SK-N-SH treated with all-trans-retinoic acid at 6 μM for 48 hours (cell line): ENCODE results near the gene PIH1D1.

Source experiments
- ATAC-seq: fragments of 200-7000 bp; cut with Tn5 transposase; 3 replicates; pipeline ENCODE4 v1.9.1; 2020; ENCODE audit warnings: mild to moderate bottlenecking, moderate library complexity
- ARNTL ChIP-seq: fragments of 450-650 bp; formaldehyde crosslinking; IDR thresholded peaks from 2 replicates; pipeline ENCODE4 v1.5.0; 2020; ENCODE audit warnings: low read depth, mild to moderate bottlenecking, moderate library complexity, borderline replicate concordance
- BACH2 ChIP-seq: fragments of 250-450 bp; sonication (Bioruptor Pico); IDR thresholded peaks from 2 replicates; pipeline ENCODE4 v1.9.0; 2021; ENCODE audit warnings: mild to moderate bottlenecking, borderline replicate concordance
- CREB5 ChIP-seq: fragments of 250-450 bp; sonication (Bioruptor Pico); IDR thresholded peaks from 2 replicates; pipeline ENCODE4 v1.5.1; 2020; ENCODE audit warnings: low read depth, mild to moderate bottlenecking, moderate library complexity
- ESRRG ChIP-seq: fragments of 250-450 bp; sonication (Bioruptor Pico); IDR thresholded peaks from 2 replicates; pipeline ENCODE4 v1.6.1; 2021; ENCODE audit warnings: mild to moderate bottlenecking
- GLIS3 ChIP-seq: fragments of 250-450 bp; sonication (Bioruptor Pico); IDR thresholded peaks from 2 replicates; pipeline ENCODE4 v1.5.0; 2020; ENCODE audit warnings: mild to moderate bottlenecking, moderate library complexity
- ISL1 ChIP-seq: fragments of 250-450 bp; sonication (Bioruptor Pico); IDR thresholded peaks from 2 replicates; pipeline ENCODE4 v2.1.2; 2022; ENCODE audit warnings: mild to moderate bottlenecking, moderate library complexity
- OSR1 ChIP-seq: fragments of 250-450 bp; sonication (Bioruptor Pico); IDR thresholded peaks from 2 replicates; pipeline ENCODE4 v1.8.0; 2022; ENCODE audit warnings: moderate library complexity, mild to moderate bottlenecking, inconsistent platforms
- POU6F1 ChIP-seq: fragments of 250-450 bp; sonication (Bioruptor Pico); IDR thresholded peaks from 2 replicates; pipeline ENCODE4 v1.8.0; 2021; ENCODE audit warnings: low read depth, mild to moderate bottlenecking, moderate library complexity, borderline replicate concordance
- RARB ChIP-seq: fragments of 250-450 bp; sonication (Bioruptor Pico); IDR thresholded peaks from 2 replicates; pipeline ENCODE4 v1.8.0; 2021; ENCODE audit warnings: mild to moderate bottlenecking, moderate library complexity
- TCF4 ChIP-seq: fragments of 250-450 bp; sonication (Bioruptor Pico); IDR thresholded peaks from 2 replicates; pipeline ENCODE4 v1.8.0; 2021; ENCODE audit warnings: mild to moderate bottlenecking, moderate library complexity, borderline replicate concordance
- TOX ChIP-seq: fragments of 250-450 bp; sonication (Bioruptor Pico); IDR thresholded peaks from 2 replicates; pipeline ENCODE4 v1.8.0; 2021; ENCODE audit warnings: mild to moderate bottlenecking, moderate library complexity, borderline replicate concordance
- ZC3H10 ChIP-seq: fragments of 250-450 bp; sonication (Bioruptor Pico); IDR thresholded peaks from 2 replicates; pipeline ENCODE4 v1.5.1; 2021; ENCODE audit warnings: mild to moderate bottlenecking, moderate library complexity
- ZFP3 ChIP-seq: fragments of 250-450 bp; sonication (Bioruptor Pico); IDR thresholded peaks from 2 replicates; pipeline ENCODE4 v1.5.0; 2020; ENCODE audit warnings: mild to moderate bottlenecking, moderate library complexity
- ZFP30 ChIP-seq: fragments of 450-650 bp; formaldehyde crosslinking; IDR thresholded peaks from 2 replicates; pipeline ENCODE4 v1.5.0; 2022; ENCODE audit warnings: mild to moderate bottlenecking, moderate library complexity
- ZNF565 ChIP-seq: fragments of 450-650 bp; formaldehyde crosslinking; conservative IDR thresholded peaks from 2 replicates; pipeline ENCODE4 v1.5.0; 2020; ENCODE audit warnings: low read depth, mild to moderate bottlenecking, moderate library complexity
- ZNF70 ChIP-seq: fragments of 450-650 bp; formaldehyde crosslinking; IDR thresholded peaks from 2 replicates; pipeline ENCODE4 v1.5.0; 2020; ENCODE audit warnings: mild to moderate bottlenecking, moderate library complexity
- TF ChIP-seq, protein P1 (sequence below): fragments of 250-450 bp; sonication (Bioruptor Pico); IDR thresholded peaks from 2 replicates; pipeline ENCODE4 v1.5.1; 2021; ENCODE audit warnings: mild to moderate bottlenecking, moderate library complexity
- TF ChIP-seq, protein P2 (sequence below): fragments of 250-450 bp; sonication (Bioruptor Pico); IDR thresholded peaks from 2 replicates; pipeline ENCODE4 v1.5.0; 2020; ENCODE audit warnings: mild to moderate bottlenecking, moderate library complexity

Gene PIH1D1

DNA sequence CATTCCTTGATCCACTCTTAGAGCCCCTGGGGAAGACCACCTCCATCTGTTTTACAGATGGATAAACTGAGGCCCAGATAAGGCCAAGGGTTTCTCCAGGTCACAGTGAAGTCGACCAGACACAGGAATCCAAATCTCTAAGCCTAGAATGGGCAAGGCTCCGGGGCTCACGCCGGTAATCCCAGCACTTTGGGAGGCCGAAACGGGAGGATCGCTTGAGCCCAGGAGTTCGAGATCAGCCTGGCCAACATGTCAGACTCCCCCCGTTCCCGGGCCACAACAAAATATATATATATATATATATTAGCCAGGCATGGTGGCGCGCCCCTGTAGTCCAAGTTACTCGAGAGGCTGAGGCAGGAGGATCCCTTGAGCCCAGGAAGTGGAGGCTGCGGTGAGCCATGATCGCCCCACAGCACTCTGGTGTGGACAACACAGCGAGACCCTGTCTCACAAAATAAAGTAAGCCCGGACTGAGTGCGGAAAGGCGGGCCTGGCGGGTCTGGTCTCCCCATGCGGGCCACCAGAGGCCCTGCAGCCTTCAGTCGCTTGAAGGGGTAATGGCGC lies 35.2 kb upstream of the PIH1D1 start:
- no peak for ATAC-seq
- TF ChIP-seq, protein P1, sequence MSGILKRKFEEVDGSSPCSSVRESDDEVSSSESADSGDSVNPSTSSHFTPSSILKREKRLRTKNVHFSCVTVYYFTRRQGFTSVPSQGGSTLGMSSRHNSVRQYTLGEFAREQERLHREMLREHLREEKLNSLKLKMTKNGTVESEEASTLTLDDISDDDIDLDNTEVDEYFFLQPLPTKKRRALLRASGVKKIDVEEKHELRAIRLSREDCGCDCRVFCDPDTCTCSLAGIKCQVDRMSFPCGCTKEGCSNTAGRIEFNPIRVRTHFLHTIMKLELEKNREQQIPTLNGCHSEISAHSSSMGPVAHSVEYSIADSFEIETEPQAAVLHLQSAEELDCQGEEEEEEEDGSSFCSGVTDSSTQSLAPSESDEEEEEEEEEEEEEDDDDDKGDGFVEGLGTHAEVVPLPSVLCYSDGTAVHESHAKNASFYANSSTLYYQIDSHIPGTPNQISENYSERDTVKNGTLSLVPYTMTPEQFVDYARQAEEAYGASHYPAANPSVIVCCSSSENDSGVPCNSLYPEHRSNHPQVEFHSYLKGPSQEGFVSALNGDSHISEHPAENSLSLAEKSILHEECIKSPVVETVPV (CRISPR knock-in tag): 0 out of 2 replicates have a peak, but pooled peaks have one; percentile 34
- no peak for TF ChIP-seq RARB (CRISPR knock-in tag)
- TF ChIP-seq, protein P2, sequence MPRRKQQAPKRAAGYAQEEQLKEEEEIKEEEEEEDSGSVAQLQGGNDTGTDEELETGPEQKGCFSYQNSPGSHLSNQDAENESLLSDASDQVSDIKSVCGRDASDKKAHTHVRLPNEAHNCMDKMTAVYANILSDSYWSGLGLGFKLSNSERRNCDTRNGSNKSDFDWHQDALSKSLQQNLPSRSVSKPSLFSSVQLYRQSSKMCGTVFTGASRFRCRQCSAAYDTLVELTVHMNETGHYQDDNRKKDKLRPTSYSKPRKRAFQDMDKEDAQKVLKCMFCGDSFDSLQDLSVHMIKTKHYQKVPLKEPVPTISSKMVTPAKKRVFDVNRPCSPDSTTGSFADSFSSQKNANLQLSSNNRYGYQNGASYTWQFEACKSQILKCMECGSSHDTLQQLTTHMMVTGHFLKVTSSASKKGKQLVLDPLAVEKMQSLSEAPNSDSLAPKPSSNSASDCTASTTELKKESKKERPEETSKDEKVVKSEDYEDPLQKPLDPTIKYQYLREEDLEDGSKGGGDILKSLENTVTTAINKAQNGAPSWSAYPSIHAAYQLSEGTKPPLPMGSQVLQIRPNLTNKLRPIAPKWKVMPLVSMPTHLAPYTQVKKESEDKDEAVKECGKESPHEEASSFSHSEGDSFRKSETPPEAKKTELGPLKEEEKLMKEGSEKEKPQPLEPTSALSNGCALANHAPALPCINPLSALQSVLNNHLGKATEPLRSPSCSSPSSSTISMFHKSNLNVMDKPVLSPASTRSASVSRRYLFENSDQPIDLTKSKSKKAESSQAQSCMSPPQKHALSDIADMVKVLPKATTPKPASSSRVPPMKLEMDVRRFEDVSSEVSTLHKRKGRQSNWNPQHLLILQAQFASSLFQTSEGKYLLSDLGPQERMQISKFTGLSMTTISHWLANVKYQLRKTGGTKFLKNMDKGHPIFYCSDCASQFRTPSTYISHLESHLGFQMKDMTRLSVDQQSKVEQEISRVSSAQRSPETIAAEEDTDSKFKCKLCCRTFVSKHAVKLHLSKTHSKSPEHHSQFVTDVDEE: peak; percentile 69; the same call in 1 of the 2 replicates
- TF ChIP-seq ZC3H10 (CRISPR knock-in tag): no peak
- no peak for TF ChIP-seq ISL1 (CRISPR knock-in tag)

DNA sequence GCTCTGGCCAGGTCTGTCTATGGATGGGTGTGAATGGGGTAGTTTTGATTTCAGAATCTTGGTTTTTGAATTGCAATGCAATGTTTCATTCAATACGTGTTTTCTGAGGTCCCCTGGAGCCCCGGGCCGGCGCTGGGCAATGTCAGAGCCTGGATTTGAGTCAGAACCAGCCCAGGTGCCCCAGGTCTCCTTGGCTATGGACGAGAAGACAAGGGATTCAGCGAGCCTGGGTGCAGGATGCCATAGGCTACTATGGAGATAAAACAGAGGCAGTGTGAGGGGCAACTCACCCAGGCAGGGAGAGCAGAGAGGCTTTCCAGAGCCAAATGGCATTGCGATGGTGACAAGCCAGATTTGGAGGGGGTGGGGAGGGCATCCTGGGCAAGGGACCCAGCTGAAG lies 34.6 kb upstream of the PIH1D1 start:
- no peak for ATAC-seq
- no peak for TF ChIP-seq CREB5 (CRISPR knock-in tag)
- TF ChIP-seq TCF4 (CRISPR knock-in tag): no peak
- TF ChIP-seq ZFP3: no peak
- TF ChIP-seq ARNTL (CRISPR knock-in tag): no peak
- TF ChIP-seq ZNF565 (CRISPR knock-in tag): no peak
- no peak for TF ChIP-seq POU6F1
- TF ChIP-seq ZFP30 (CRISPR knock-in tag): no peak
- no peak for TF ChIP-seq ESRRG (CRISPR knock-in tag)
- TF ChIP-seq, protein P1 (CRISPR knock-in tag): no peak
- TF ChIP-seq ISL1 (CRISPR knock-in tag): no peak
- no peak for TF ChIP-seq OSR1 (CRISPR knock-in tag)
- TF ChIP-seq, protein P2: no peak
- TF ChIP-seq GLIS3 (CRISPR knock-in tag): no peak

DNA sequence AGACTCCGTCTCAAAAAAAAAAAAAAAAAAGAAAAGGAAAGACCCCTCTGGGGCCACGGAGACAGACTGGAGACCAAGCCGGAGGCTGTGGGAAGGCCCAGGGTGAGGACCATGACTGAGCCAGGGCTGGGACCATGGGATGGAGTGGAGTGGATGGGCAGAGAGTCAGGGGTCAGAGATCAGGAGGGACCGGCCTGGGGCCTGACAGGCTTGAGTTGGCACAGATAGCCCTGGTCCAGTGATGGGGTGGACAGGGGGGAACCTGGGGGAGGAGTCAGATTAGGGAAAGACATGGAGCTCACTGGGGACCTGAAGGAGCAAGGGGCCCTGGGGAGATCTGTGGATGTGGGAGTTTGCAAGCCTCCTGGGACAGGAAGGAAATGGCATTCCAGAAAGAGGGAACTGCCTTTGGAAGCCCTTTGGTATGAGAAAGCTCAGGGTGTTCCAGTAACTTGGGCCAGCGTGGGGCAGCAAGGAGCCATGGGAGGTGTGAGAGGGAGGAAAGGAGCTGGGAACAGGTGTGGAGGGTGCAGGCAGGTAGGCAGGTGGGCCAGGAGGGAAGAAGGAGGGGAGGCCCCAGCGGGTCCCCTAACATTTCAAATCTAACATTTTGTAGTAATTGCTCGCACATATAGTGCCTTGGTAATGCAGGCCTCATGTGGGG lies 29.5 kb upstream of the PIH1D1 start:
- ATAC-seq: no peak

More for the DNA sequence above, 29.5 kb upstream of the PIH1D1 start:
- TF ChIP-seq GLIS3 (CRISPR knock-in tag) (no peak), ISL1 (CRISPR knock-in tag) (no peak), ZNF70 (CRISPR knock-in tag) (no peak), BACH2 (CRISPR knock-in tag) (no peak), ZC3H10 (CRISPR knock-in tag) (no peak), TOX (no peak), POU6F1 (no peak)
- TF ChIP-seq, all 23 proteins: peak for 0
